HEK293T (cell line): ENCODE measurements around the gene RAB15.
A peak's percentile ranks its signal among the peaks of the same experiment; 100 is the strongest.

Experiments used
- BHLHE40 ChIP-seq: fragments of 450-650 bp; IDR thresholded peaks from 2 replicates; pipeline ENCODE4 v1.6.1; 2016; ENCODE audit warnings: mild to moderate bottlenecking, moderate library complexity, borderline replicate concordance
- ELF4 ChIP-seq: fragments of 450-650 bp; IDR thresholded peaks from 2 replicates; pipeline ENCODE4 v1.6.1; 2017; ENCODE audit warnings: antibody characterized with exemption
- FOXA1 ChIP-seq: fragments of 450-650 bp; IDR thresholded peaks from 2 replicates; pipeline ENCODE4 v1.6.1; 2016; ENCODE audit warnings: mild to moderate bottlenecking
- FOXM1 ChIP-seq: fragments of 450-650 bp; IDR thresholded peaks from 2 replicates; pipeline ENCODE4 v1.6.1; 2017; ENCODE audit warnings: mild to moderate bottlenecking, borderline replicate concordance
- L3MBTL2 ChIP-seq: fragments of 450-650 bp; conservative IDR thresholded peaks from 2 replicates; pipeline ENCODE4 v1.6.1; 2016; ENCODE audit warnings: mild to moderate bottlenecking
- NFRKB ChIP-seq: fragments of 450-650 bp; IDR thresholded peaks from 2 replicates; pipeline ENCODE4 v1.6.1; 2016; ENCODE audit warnings: mild to moderate bottlenecking, moderate library complexity
- SP1 ChIP-seq: fragments of 450-650 bp; IDR thresholded peaks from 2 replicates; pipeline ENCODE4 v1.6.1; 2017
- SUZ12 ChIP-seq: fragments of 450-650 bp; IDR thresholded peaks from 2 replicates; pipeline ENCODE4 v1.6.1; 2016; ENCODE audit warnings: mild to moderate bottlenecking
- ZNF384 ChIP-seq: fragments of 450-650 bp; IDR thresholded peaks from 2 replicates; pipeline ENCODE4 v1.6.1; 2016
- TF ChIP-seq, protein P1 (sequence below): fragments of 450-650 bp; IDR thresholded peaks from 2 replicates; pipeline ENCODE4 v1.6.1; 2016

DNA sequence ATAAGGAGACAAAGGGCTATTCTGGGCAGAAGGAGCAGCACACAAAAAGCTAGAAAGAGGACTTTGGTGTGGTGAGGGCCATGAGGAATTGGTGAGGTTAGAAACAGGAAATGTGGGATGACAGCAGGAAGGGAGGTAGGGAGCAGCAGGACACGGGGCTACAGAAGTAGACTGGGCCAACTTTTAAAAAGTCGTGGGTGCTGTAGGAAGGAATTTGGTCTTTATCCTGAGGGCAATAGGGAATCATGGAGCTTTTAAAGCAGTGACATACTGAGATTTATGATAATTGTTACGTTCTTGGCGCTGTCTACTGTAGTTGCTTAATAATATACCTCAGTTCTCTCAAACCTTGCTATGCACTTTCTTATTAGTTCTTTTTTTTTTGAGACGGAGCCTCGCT, 66.1 kb downstream of the RAB15 start:
- TF ChIP-seq ZNF384 (no peak), BHLHE40 (no peak), L3MBTL2 (no peak), NFRKB (no peak), FOXA1 (no peak), ELF4 (no peak), SUZ12 (no peak), FOXM1 (no peak), SP1 (no peak)
- TF ChIP-seq, protein P1, sequence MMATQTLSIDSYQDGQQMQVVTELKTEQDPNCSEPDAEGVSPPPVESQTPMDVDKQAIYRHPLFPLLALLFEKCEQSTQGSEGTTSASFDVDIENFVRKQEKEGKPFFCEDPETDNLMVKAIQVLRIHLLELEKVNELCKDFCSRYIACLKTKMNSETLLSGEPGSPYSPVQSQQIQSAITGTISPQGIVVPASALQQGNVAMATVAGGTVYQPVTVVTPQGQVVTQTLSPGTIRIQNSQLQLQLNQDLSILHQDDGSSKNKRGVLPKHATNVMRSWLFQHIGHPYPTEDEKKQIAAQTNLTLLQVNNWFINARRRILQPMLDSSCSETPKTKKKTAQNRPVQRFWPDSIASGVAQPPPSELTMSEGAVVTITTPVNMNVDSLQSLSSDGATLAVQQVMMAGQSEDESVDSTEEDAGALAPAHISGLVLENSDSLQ = peak; percentile 60; the same call in 1 of the 2 replicates
